ENCODE measurements around the gene PDHA2.
"Not testable (repeated sequence)": the region's sequence is repeated elsewhere in the genome, so short reads cannot be mapped to it uniquely, and the experiment has no call there.

The PDHA2 gene

DNA sequence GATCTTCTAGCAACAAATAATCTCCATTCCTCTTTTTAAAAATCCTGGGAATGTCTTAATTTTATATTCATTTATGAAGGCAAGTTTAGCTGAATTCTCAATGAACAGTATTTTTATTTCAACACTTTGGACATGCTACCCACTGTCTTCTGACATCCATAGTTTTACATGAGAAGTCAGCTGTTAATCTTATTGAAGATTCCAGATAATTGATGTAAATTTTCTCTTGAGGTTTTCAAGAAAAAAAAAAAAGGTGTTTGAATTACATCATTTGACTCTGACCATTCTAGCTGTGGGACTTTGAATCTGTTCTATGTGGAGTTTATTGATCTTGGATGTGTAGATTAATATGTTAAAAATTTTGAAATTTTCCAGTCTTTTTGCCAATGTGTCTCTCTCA, 28.0 kb downstream of the PDHA2 start:
- no peak for ATAC-seq
- TF ChIP-seq TOX (CRISPR knock-in tag; IDR thresholded peaks at IDR 0.05; ENCODE audit: borderline replicate concordance) = no peak
- TF ChIP-seq OSR1 (CRISPR knock-in tag; IDR thresholded peaks at IDR 0.05) = no peak
- TF ChIP-seq SNAI2 (CRISPR knock-in tag; IDR thresholded peaks at IDR 0.05) = no peak
- no peak for TF ChIP-seq PPARA (CRISPR knock-in tag; IDR thresholded peaks at IDR 0.05; ENCODE audit: borderline replicate concordance)
- no peak for TF ChIP-seq GLIS3 (CRISPR knock-in tag; IDR thresholded peaks at IDR 0.05)
- TF ChIP-seq, protein P1, sequence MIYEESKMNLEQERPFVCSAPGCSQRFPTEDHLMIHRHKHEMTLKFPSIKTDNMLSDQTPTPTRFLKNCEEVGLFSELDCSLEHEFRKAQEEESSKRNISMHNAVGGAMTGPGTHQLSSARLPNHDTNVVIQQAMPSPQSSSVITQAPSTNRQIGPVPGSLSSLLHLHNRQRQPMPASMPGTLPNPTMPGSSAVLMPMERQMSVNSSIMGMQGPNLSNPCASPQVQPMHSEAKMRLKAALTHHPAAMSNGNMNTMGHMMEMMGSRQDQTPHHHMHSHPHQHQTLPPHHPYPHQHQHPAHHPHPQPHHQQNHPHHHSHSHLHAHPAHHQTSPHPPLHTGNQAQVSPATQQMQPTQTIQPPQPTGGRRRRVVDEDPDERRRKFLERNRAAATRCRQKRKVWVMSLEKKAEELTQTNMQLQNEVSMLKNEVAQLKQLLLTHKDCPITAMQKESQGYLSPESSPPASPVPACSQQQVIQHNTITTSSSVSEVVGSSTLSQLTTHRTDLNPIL (CRISPR knock-in tag; IDR thresholded peaks at IDR 0.05; ENCODE audit: low read depth) = no peak
- no peak for TF ChIP-seq ZNF70 (CRISPR knock-in tag; IDR thresholded peaks at IDR 0.05)

DNA sequence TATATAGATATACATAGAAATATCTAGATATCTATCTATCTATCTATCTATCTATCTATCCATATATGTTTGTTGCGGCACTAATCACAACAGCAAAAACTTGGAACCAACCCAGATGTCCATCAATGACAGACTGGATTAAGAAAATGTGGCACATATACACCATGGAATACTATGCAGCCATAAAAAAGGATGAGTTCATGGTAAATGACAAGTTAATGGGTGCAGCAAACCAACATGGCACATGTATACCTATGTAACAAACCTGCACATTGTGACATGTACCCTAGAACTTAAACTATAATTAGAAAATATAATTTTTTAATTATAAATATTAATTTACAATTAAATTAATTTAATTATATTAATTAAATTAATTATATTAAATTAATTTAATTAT, 29.5 kb downstream of the PDHA2 start:
- not testable (repeated sequence) for ATAC-seq

DNA sequence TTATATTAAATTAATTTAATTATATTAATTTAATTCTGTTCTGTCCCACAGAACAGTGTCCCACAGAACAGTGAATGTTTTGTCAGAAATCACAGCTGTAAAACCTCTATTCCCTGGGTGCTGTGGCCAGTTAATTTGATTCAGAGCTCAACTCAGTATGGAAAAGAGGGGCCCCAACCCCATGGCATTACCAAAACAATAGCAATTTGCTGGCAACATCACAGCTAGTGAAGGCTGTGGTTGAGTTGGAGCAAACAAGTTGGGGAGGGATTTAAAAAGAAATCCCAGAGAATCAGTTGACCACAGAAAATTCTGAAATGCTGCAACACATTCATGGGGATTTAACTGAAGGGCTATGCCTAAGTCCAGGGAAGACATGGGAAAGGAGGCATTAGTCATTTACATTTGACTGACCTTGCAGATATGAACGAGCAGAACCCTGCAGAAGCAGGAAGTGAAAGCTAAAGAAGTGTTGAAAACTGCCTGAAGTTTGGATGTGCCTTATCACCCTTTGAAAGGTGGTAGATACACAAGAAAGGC, 30.1 kb downstream of the PDHA2 start:
- no peak for ATAC-seq
- TF ChIP-seq PPARA (CRISPR knock-in tag; IDR thresholded peaks at IDR 0.05; ENCODE audit: borderline replicate concordance) (no peak), SNAI2 (CRISPR knock-in tag; IDR thresholded peaks at IDR 0.05) (no peak), ZFP3 (CRISPR knock-in tag; IDR thresholded peaks at IDR 0.05) (no peak), TCF4 (CRISPR knock-in tag; IDR thresholded peaks at IDR 0.05; ENCODE audit: borderline replicate concordance) (no peak), ZFP30 (CRISPR knock-in tag; IDR thresholded peaks at IDR 0.05) (no peak), RARB (CRISPR knock-in tag; IDR thresholded peaks at IDR 0.05) (no peak), ESRRG (CRISPR knock-in tag; IDR thresholded peaks at IDR 0.05) (no peak), ZNF70 (CRISPR knock-in tag; IDR thresholded peaks at IDR 0.05) (no peak), ZC3H10 (CRISPR knock-in tag; IDR thresholded peaks at IDR 0.05) (no peak), GLIS3 (CRISPR knock-in tag; IDR thresholded peaks at IDR 0.05) (no peak)
- TF ChIP-seq, protein P2, sequence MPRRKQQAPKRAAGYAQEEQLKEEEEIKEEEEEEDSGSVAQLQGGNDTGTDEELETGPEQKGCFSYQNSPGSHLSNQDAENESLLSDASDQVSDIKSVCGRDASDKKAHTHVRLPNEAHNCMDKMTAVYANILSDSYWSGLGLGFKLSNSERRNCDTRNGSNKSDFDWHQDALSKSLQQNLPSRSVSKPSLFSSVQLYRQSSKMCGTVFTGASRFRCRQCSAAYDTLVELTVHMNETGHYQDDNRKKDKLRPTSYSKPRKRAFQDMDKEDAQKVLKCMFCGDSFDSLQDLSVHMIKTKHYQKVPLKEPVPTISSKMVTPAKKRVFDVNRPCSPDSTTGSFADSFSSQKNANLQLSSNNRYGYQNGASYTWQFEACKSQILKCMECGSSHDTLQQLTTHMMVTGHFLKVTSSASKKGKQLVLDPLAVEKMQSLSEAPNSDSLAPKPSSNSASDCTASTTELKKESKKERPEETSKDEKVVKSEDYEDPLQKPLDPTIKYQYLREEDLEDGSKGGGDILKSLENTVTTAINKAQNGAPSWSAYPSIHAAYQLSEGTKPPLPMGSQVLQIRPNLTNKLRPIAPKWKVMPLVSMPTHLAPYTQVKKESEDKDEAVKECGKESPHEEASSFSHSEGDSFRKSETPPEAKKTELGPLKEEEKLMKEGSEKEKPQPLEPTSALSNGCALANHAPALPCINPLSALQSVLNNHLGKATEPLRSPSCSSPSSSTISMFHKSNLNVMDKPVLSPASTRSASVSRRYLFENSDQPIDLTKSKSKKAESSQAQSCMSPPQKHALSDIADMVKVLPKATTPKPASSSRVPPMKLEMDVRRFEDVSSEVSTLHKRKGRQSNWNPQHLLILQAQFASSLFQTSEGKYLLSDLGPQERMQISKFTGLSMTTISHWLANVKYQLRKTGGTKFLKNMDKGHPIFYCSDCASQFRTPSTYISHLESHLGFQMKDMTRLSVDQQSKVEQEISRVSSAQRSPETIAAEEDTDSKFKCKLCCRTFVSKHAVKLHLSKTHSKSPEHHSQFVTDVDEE (CRISPR knock-in tag; IDR thresholded peaks at IDR 0.05) = no peak
- TF ChIP-seq, protein P3, sequence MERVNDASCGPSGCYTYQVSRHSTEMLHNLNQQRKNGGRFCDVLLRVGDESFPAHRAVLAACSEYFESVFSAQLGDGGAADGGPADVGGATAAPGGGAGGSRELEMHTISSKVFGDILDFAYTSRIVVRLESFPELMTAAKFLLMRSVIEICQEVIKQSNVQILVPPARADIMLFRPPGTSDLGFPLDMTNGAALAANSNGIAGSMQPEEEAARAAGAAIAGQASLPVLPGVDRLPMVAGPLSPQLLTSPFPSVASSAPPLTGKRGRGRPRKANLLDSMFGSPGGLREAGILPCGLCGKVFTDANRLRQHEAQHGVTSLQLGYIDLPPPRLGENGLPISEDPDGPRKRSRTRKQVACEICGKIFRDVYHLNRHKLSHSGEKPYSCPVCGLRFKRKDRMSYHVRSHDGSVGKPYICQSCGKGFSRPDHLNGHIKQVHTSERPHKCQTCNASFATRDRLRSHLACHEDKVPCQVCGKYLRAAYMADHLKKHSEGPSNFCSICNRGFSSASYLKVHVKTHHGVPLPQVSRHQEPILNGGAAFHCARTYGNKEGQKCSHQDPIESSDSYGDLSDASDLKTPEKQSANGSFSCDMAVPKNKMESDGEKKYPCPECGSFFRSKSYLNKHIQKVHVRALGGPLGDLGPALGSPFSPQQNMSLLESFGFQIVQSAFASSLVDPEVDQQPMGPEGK (CRISPR knock-in tag; IDR thresholded peaks at IDR 0.05; ENCODE audit: borderline replicate concordance) = no peak

DNA sequence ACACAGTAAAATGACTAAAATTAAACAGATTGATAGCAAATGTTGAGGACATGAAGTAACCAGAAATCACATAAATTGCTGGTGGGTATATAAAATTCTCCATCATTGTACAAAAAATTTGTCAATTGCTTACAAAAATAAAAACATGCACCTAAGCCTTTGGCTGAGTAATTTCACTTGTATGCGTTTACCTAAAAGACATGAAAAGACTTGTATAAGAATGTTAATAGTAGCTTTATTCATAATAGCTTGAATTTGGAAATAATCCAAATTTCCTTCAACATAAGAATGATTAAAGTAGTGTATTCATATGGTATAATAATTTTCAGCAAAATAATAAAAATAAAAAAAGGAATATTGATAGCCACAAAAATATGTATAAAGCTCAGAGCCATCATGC, 37.7 kb downstream of the PDHA2 start:
- TF ChIP-seq ZFP30 (CRISPR knock-in tag; IDR thresholded peaks at IDR 0.05) (no peak), TCF4 (CRISPR knock-in tag; IDR thresholded peaks at IDR 0.05; ENCODE audit: borderline replicate concordance) (no peak), GLIS3 (CRISPR knock-in tag; IDR thresholded peaks at IDR 0.05) (no peak)
- TF ChIP-seq, protein P4, sequence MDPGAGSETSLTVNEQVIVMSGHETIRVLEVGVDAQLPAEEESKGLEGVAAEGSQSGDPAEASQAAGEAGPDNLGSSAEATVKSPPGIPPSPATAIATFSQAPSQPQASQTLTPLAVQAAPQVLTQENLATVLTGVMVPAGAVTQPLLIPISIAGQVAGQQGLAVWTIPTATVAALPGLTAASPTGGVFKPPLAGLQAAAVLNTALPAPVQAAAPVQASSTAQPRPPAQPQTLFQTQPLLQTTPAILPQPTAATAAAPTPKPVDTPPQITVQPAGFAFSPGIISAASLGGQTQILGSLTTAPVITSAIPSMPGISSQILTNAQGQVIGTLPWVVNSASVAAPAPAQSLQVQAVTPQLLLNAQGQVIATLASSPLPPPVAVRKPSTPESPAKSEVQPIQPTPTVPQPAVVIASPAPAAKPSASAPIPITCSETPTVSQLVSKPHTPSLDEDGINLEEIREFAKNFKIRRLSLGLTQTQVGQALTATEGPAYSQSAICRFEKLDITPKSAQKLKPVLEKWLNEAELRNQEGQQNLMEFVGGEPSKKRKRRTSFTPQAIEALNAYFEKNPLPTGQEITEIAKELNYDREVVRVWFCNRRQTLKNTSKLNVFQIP (CRISPR knock-in tag; IDR thresholded peaks at IDR 0.05; ENCODE audit: borderline replicate concordance, low read depth) = no peak
- no peak for ATAC-seq

DNA sequence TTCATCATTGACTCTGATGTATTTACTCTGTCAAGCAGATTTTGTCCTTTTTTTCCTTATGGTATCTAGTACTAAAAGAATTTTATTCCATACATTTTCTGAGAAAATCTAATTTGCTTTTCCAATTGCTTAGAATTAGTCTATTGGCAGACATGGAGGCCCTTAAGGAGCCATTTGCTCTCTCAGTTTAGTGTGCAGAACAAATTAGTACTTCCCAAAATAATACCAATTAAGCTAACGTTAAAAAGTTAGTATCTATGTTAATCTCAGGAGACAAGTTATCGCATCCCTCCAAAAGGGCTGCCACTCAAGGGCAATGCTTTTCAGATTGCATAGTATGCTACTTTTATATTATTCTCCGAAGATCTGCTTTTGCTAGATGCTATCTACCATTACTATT, 47.7 kb downstream of the PDHA2 start:
- no peak for ATAC-seq

DNA sequence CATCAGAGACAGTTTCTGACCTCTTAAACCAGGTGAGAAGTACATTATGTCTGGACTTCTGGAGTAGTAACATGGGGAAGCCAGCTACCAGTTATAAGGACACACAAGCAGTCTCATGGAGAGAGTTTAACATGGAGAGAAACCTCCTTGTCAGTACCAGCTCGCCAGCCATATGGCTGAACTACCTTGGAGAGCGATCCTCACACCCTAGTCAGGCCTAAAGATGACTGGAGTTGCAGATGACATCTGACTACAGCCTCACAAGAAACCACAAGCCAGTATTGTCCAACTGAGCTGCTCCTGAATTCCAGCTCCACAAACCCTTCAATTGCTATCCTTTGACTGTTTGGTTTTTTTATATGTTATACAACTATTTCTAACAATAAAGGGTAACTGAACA, 49.8 kb downstream of the PDHA2 start:
- no peak for ATAC-seq
- TF ChIP-seq BACH2 (CRISPR knock-in tag; IDR thresholded peaks at IDR 0.05; ENCODE audit: borderline replicate concordance) = no peak
- TF ChIP-seq, protein P2 (CRISPR knock-in tag; IDR thresholded peaks at IDR 0.05) = no peak
- no peak for TF ChIP-seq ZNF70 (CRISPR knock-in tag; IDR thresholded peaks at IDR 0.05)
- TF ChIP-seq PPARA (CRISPR knock-in tag; IDR thresholded peaks at IDR 0.05; ENCODE audit: borderline replicate concordance) = no peak
- TF ChIP-seq ESRRG (CRISPR knock-in tag; IDR thresholded peaks at IDR 0.05) = no peak
- TF ChIP-seq ZNF565 (CRISPR knock-in tag; conservative IDR thresholded peaks at IDR 0.05; ENCODE audit: low read depth) = no peak
- TF ChIP-seq TOX (CRISPR knock-in tag; IDR thresholded peaks at IDR 0.05; ENCODE audit: borderline replicate concordance) = no peak

More for the DNA sequence above, 47.7 kb downstream of the PDHA2 start:
- no peak for TF ChIP-seq GLIS3 (CRISPR knock-in tag; IDR thresholded peaks at IDR 0.05)
